GM12878 (cell line): Measurements from ENCODE around the gene PADI2. TPM values are rescaled to one million over a fixed set of nuclear protein-coding genes. Genes with fewer than 3 reads are reported as not detected.

Experiments
- ATAC-seq: fragments of 200-7000 bp; cut with Tn5 transposase; 3 replicates; pipeline ENCODE4 v1.9.1; 2020; ENCODE audit warnings: mild to moderate bottlenecking, moderate library complexity
- BruUV-seq: library from RNA; stranded (reverse); fragments of 400-500 nt; replicated peaks from 2 replicates; lab custom pipeline; 2021; lab: Mats Ljungman, UMichigan
- CTCF ChIA-PET: fragments of 300-600 bp; sonication (Branson Sonifier 250); formaldehyde crosslinking; extraction: SDS; loops from one replicate; lab custom pipeline; 2021; ENCODE audit warnings: inconsistent platforms; lab: Yijun Ruan, JAX
- POLR2A ChIA-PET: fragments of 350-600 bp; formaldehyde crosslinking; extraction: SDS; loops from one replicate; lab custom pipeline; 2021; ENCODE audit warnings: inconsistent platforms; lab: Charles Lee
- RAD21 ChIA-PET: fragments of 300-600 bp; sonication (Branson Sonifier 250); formaldehyde crosslinking; loops from one replicate; lab custom pipeline; 2023; ENCODE audit warnings: antibody characterized with exemption; ENCODE audit not compliant: unreplicated experiment; lab: Charles Lee
- SMC1A ChIA-PET: fragments of 300-600 bp; sonication (Branson Sonifier 250); formaldehyde crosslinking; loops from one replicate; lab custom pipeline; 2023; ENCODE audit not compliant: unreplicated experiment, uncharacterized antibody; lab: Charles Lee
- DNase-seq: peaks from one replicate; pipeline ENCODE4 v3.0.0-alpha.2; 2011; ENCODE audit warnings: low read depth, low spot score
- FAIRE-seq: peaks from 3 replicates; lab custom pipeline; 2011; peaks lifted over from hg19 to GRCh38; lab: Jason Lieb, UNC
- H2AFZ ChIP-seq: 2 replicates; pipeline ENCODE4 v1.6.0; 2011; ENCODE audit warnings: low read depth, low read length, control low read depth; ENCODE audit not compliant: control insufficient read depth
- H3K27ac ChIP-seq: 2 replicates; pipeline ENCODE4 v1.5.1; 2011; ENCODE audit warnings: control low read depth; ENCODE audit not compliant: control insufficient read depth, insufficient read depth
- H3K27me3 ChIP-seq, 2 experiments: replicated peaks in 1 of 2; 2 replicates each; pipeline versions ENCODE4 v1.6.0 to v1.6.1; 2011; ENCODE audit warnings: low read length in 1 of 2; ENCODE audit not compliant: control insufficient read depth in 2 of 2, insufficient read depth in 2 of 2
- H3K36me3 ChIP-seq, 2 experiments: 2 replicates each; pipeline ENCODE4 v1.5.1; 2011; ENCODE audit warnings: low read length in 1 of 2; ENCODE audit not compliant: control insufficient read depth in 2 of 2, insufficient read depth in 2 of 2
- H3K4me1 ChIP-seq: 2 replicates; pipeline ENCODE4 v1.6.1; 2011; ENCODE audit warnings: mild to moderate bottlenecking, low read length, moderate library complexity, mixed read lengths; ENCODE audit not compliant: control insufficient read depth, insufficient read depth
- H3K4me2 ChIP-seq: 2 replicates; pipeline ENCODE4 v1.6.0; 2011; ENCODE audit warnings: control low read depth; ENCODE audit not compliant: control insufficient read depth, insufficient read depth
- H3K4me3 ChIP-seq: fragments of 200-600 bp; sonication (generic); 2 replicates; pipeline ENCODE4 v1.5.1; 2016
- H3K79me2 ChIP-seq: 2 replicates; pipeline ENCODE4 v1.6.0; 2011; ENCODE audit warnings: low read length; ENCODE audit not compliant: control insufficient read depth, insufficient read depth
- H3K9ac ChIP-seq: 2 replicates; pipeline ENCODE4 v1.8.0; 2011; ENCODE audit warnings: low read length, control low read depth, mixed read lengths; ENCODE audit not compliant: control insufficient read depth, insufficient read depth
- H3K9me3 ChIP-seq: replicated peaks from 3 replicates; pipeline ENCODE4 v1.5.1; 2011; ENCODE audit warnings: mild to moderate bottlenecking, low read length; ENCODE audit not compliant: control insufficient read depth, insufficient read depth
- H4K20me1 ChIP-seq: 2 replicates; pipeline ENCODE4 v1.6.0; 2011; ENCODE audit not compliant: control insufficient read depth, insufficient read depth
- HDAC6 ChIP-seq: fragments of 200-600 bp; sonication (generic); IDR thresholded peaks from one replicate; pipeline ENCODE4 v1.8.0; 2017; ENCODE audit warnings: antibody characterized with exemption; ENCODE audit not compliant: unreplicated experiment
- KDM1A ChIP-seq: fragments of 200-600 bp; sonication (generic); IDR thresholded peaks from 2 replicates; pipeline ENCODE4 v1.6.1; 2016; ENCODE audit warnings: borderline replicate concordance
- MXI1 ChIP-seq: fragments of 150-350 bp; IDR thresholded peaks from 2 replicates; pipeline ENCODE4 v1.6.1; 2011; ENCODE audit warnings: low read depth, mild to moderate bottlenecking, inconsistent platforms, low read length, improper control_type of control experiment
- NFYA ChIP-seq: IDR thresholded peaks from 2 replicates; pipeline ENCODE4 v1.6.1; 2011; ENCODE audit warnings: low read depth, mild to moderate bottlenecking, low read length, improper control_type of control experiment, borderline replicate concordance
- NR2C1 ChIP-seq: fragments of 450-650 bp; IDR thresholded peaks from 2 replicates; pipeline ENCODE4 v1.6.1; 2017; ENCODE audit warnings: antibody characterized with exemption, mild to moderate bottlenecking, moderate library complexity
- POU2F2 ChIP-seq: IDR thresholded peaks from 3 replicates; pipeline ENCODE4 v1.6.1; 2011; ENCODE audit warnings: low read depth, mild to moderate bottlenecking, low read length, borderline replicate concordance
- SIX5 ChIP-seq: IDR thresholded peaks from 2 replicates; pipeline ENCODE4 v1.6.1; 2011; ENCODE audit warnings: mild to moderate bottlenecking, low read depth, low read length, moderate library complexity; ENCODE audit not compliant: severe bottlenecking
- TCF3 ChIP-seq: IDR thresholded peaks from 2 replicates; pipeline ENCODE4 v1.6.1; 2012; ENCODE audit warnings: low read depth, mild to moderate bottlenecking, low read length, borderline replicate concordance; ENCODE audit not compliant: insufficient read depth
- ZZZ3 ChIP-seq: IDR thresholded peaks from 2 replicates; pipeline ENCODE4 v1.6.1; 2011; ENCODE audit warnings: low read depth; ENCODE audit not compliant: control insufficient read depth, insufficient read length
- WGBS: methylation state at CpG from one replicate; pipeline ENCODE4 v1.1.6; 2016; ENCODE audit warnings: low lambda C conversion rate; ENCODE audit not compliant: insufficient replicate concordance, insufficient coverage; ENCODE audit errors: missing lambda C conversion rate; 5-methylcytosine and 5-hydroxymethylcytosine counted together
- in situ Hi-C: fragments of 300-500 bp; cut with MboI; formaldehyde crosslinking; loops from 9 replicates; pipeline ENCODE4 v1.14.3; 2018; ENCODE audit warnings: mixed read lengths
- intact Hi-C: fragments of 100-400 bp; cut with micrococcal nuclease; formaldehyde crosslinking; loops from one replicate; pipeline ENCODE4 v1.14.2; 2022; ENCODE audit not compliant: unreplicated experiment
- polyA plus RNA-seq, 11 experiments: library from polyadenylated mRNA; depleted of rRNA in 4 of 11; unstranded in 6 of 11; stranded (reverse) in 5 of 11; fragments of >200 nt; fragmentation: Nextera tagmentation in 4 of 11; fragmentation: Illumina TruSeq in 1 of 11; extraction: Ambion mirVana in 4 of 11; extraction: Trizol in 1 of 11; gene quantifications; 1 replicate in 1 of 11; 2 replicates in 10 of 11; pipeline versions ENCODE4 v1.2.1 to v1.2.3, GENCODE V29; 2011 to 2016; ENCODE audit warnings: inconsistent platforms in 2 of 11, missing spikeins in 2 of 11, low read depth in 1 of 11
- total RNA-seq, 4 experiments: library from RNA; depleted of rRNA in 3 of 4; stranded (reverse); fragments of >200 nt in 3 of 4; fragmentation: Illumina TruSeq in 1 of 4; extraction: Trizol in 1 of 4; gene quantifications; 2 replicates each; pipeline versions ENCODE4 v1.2.1 to v1.2.3, GENCODE V29; 2013 to 2021
- TF ChIP-seq, protein P1 (sequence below): IDR thresholded peaks from 2 replicates; pipeline ENCODE4 v1.6.1; 2012; ENCODE audit warnings: low read depth, low read length, improper control_type of control experiment
- TF ChIP-seq, protein P2 (sequence below): IDR thresholded peaks from 2 replicates; pipeline ENCODE4 v1.6.1; 2012; ENCODE audit warnings: improper control_type of control experiment, low read depth, low read length; ENCODE audit not compliant: insufficient replicate concordance

The PADI2 gene
- total and polyA plus RNA-seq, 10 of the 15 experiments (the other 5 are each of a cell fraction or from before 2014, with no cell fraction given) = 0.05 to 3.0 (median 0.10) TPM; not detected in 1

DNA sequence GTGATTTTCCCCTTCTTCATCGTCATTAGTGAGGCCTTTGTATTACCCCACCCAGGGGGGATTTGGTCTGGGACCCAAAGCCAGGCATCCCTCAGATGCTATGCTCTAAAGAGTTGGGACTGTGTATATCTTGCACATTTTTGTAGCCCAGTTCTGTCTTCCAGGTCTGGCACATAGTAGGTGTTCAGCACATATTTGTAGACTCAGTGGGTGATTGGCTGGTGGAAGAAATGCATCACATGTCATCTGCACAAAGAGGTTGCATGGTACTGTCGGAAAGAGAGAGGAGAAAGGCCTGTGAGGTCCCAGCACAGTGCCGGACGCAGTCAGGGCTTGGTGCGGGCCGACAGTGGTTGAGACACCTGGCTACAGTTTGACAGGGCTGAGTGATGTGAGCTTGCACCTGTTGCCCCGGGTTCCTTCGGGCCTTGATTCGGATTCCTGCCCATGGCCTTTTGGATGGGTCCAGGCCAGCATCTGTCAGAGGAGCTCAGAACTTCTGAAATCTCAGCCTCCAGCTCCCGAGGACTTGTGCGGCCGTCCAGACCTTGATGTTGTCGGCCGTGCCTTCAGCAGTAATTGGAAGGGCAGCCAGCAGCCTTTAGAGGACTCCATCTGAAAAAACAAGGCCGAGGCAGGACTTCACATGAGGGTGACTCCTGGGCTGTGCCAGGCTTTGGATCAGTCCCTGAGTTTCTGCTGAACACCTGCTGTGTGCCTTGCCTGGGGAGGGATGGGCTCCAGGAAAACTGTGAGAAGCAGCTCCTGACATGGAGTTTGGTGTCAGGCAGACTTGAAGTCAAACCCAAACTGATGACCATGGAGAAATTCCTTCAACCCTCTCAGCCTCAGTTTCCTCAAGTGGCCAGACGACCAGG lies 44.8 kb upstream of the PADI2 start:
- Histone ChIP-seq H3K9me3 (no peaks in the 10 kb centered on the region), H4K20me1 (no peaks in the 10 kb centered on the region), H3K27me3 (no peaks in the 10 kb centered on the region), H3K4me2 (no peak overlapping the region), H3K9ac (no peak overlapping the region), H3K36me3 (no peaks in the 10 kb centered on the region), H3K4me3 (no peak overlapping the region), H3K4me1 (no peaks in the 10 kb centered on the region), H3K79me2 (no peaks in the 10 kb centered on the region), H2AFZ (no peak overlapping the region), H3K27ac (no peak overlapping the region)
- POLR2A ChIA-PET = no interaction called here
- intact Hi-C loops = no loop called here
- DNase-seq (no peak), FAIRE-seq (no peak), ATAC-seq (no peak)
- WGBS = 46% methylated on average over 16 of the region's 16 CpGs
- RAD21 ChIA-PET = no interaction called here
- TF ChIP-seq NFYA (no peak), SIX5 (no peak), TCF3 (no peak), POU2F2 (no peak)
- TF ChIP-seq, protein P1, sequence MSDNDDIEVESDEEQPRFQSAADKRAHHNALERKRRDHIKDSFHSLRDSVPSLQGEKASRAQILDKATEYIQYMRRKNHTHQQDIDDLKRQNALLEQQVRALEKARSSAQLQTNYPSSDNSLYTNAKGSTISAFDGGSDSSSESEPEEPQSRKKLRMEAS = no peak
- CTCF ChIA-PET = interaction anchor here (0.7 kb wide), 1 partner anchor 63 kb away, joined by 3 read pairs; no protein-coding TSS in a partner anchor
- SMC1A ChIA-PET = no interaction called here
- in situ Hi-C loops = no loop called here
- no TSS peak for BruUV-seq

DNA sequence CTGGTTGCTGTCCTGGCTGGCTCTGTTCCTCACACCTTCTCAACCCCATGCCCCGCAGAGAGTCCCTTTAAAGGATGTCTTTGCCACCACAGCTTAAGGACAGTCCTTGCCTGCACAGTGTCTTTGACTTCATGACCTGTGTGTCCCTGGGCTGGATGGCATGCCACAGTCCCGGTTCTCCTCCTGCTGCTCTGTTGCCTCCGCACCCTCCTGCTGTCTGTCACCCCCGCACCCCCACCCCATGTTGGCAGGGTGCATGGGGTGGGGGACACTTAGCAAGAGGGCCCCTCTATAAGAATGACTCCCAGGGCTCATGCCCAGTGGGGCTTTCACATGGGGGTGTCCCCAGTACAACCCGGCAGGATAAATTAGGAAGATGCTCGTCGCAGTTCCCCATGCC lies 44.1 kb upstream of the PADI2 start:
- no TSS peak for BruUV-seq
- SMC1A ChIA-PET = no interaction called here
- CTCF ChIA-PET = no interaction called here
- 76% methylated on average over 7 of the region's 7 CpGs for WGBS
- FAIRE-seq = no peak
- no peak for ATAC-seq
- in situ Hi-C loops = no loop called here
- Histone ChIP-seq H2AFZ (no peak overlapping the region), H3K79me2 (no peaks in the 10 kb centered on the region), H3K27ac (no peak overlapping the region), H3K4me3 (no peak overlapping the region), H3K36me3 (no peaks in the 10 kb centered on the region), H3K9me3 (no peaks in the 10 kb centered on the region; the same call in 2 of the 3 replicates), H4K20me1 (no peaks in the 10 kb centered on the region), H3K4me2 (no peak overlapping the region), H3K9ac (no peak overlapping the region), H3K27me3 (no peaks in the 10 kb centered on the region), H3K4me1 (no peaks in the 10 kb centered on the region)
- RAD21 ChIA-PET = no interaction called here
- DNase-seq = no peak
- intact Hi-C loops = no loop called here
- POLR2A ChIA-PET = no interaction called here
- no peak for TF ChIP-seq NR2C1
- TF ChIP-seq POU2F2 = no peak
- no peak for TF ChIP-seq KDM1A
- TF ChIP-seq, protein P2, sequence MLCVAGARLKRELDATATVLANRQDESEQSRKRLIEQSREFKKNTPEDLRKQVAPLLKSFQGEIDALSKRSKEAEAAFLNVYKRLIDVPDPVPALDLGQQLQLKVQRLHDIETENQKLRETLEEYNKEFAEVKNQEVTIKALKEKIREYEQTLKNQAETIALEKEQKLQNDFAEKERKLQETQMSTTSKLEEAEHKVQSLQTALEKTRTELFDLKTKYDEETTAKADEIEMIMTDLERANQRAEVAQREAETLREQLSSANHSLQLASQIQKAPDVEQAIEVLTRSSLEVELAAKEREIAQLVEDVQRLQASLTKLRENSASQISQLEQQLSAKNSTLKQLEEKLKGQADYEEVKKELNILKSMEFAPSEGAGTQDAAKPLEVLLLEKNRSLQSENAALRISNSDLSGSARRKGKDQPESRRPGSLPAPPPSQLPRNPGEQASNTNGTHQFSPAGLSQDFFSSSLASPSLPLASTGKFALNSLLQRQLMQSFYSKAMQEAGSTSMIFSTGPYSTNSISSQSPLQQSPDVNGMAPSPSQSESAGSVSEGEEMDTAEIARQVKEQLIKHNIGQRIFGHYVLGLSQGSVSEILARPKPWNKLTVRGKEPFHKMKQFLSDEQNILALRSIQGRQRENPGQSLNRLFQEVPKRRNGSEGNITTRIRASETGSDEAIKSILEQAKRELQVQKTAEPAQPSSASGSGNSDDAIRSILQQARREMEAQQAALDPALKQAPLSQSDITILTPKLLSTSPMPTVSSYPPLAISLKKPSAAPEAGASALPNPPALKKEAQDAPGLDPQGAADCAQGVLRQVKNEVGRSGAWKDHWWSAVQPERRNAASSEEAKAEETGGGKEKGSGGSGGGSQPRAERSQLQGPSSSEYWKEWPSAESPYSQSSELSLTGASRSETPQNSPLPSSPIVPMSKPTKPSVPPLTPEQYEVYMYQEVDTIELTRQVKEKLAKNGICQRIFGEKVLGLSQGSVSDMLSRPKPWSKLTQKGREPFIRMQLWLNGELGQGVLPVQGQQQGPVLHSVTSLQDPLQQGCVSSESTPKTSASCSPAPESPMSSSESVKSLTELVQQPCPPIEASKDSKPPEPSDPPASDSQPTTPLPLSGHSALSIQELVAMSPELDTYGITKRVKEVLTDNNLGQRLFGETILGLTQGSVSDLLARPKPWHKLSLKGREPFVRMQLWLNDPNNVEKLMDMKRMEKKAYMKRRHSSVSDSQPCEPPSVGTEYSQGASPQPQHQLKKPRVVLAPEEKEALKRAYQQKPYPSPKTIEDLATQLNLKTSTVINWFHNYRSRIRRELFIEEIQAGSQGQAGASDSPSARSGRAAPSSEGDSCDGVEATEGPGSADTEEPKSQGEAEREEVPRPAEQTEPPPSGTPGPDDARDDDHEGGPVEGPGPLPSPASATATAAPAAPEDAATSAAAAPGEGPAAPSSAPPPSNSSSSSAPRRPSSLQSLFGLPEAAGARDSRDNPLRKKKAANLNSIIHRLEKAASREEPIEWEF = no peak
- no peak for TF ChIP-seq HDAC6
- no peak for TF ChIP-seq MXI1
- TF ChIP-seq ZZZ3 = no peak
